Bronchial epithelial cell (primary cell): ENCODE measurements around the gene MYH11. TPM values are rescaled to one million over a fixed set of nuclear protein-coding genes. Genes with fewer than 3 reads are reported as not detected.
A peak's percentile ranks its signal among the peaks of the same experiment; 100 is the strongest.

ENCODE experiments used
- DNase-seq: peaks from one replicate; pipeline ENCODE4 v3.0.0-alpha.2; 2010; ENCODE audit warnings: low read depth
- FAIRE-seq: peaks from 2 replicates; lab custom pipeline; 2011; peaks lifted over from hg19 to GRCh38; lab: Jason Lieb, UNC
- H3K27me3 ChIP-seq: 2 replicates; pipeline ENCODE4 v1.5.1; 2011; ENCODE audit warnings: low read length; ENCODE audit not compliant: control insufficient read depth, insufficient read depth
- H3K36me3 ChIP-seq: 2 replicates; pipeline ENCODE4 v1.5.1; 2011; ENCODE audit warnings: low read length; ENCODE audit not compliant: control insufficient read depth, insufficient read depth
- H3K4me3 ChIP-seq: 2 replicates; pipeline ENCODE4 v1.5.1; 2011; ENCODE audit warnings: mild to moderate bottlenecking, low read depth, low read length, control low read depth
- CTCF ChIP-seq: IDR thresholded peaks from 2 replicates; pipeline ENCODE4 v1.5.1; 2011; ENCODE audit warnings: mild to moderate bottlenecking, moderate library complexity, low read length, control low read depth, inconsistent platforms; ENCODE audit not compliant: insufficient read depth, severe bottlenecking
- total RNA-seq: library from RNA; depleted of rRNA; stranded (reverse); fragments of >200 nt; gene quantifications from 2 replicates; pipeline ENCODE4 v1.2.1, GENCODE V29; 2014

The MYH11 gene
- total RNA-seq, 1 donor from 2014 or later, result under 0.01 TPM

- DNase-seq (no peak), FAIRE-seq (no peak)
- TF ChIP-seq CTCF, result no peak
- no peaks in the 10 kb centered on the region for H3K36me3 ChIP-seq
- H3K27me3 ChIP-seq, result no peaks in the 10 kb centered on the region
- H3K4me3 ChIP-seq, result no peak overlapping the region
Observed at GRCh38 chr16:15772579-15773293, 84.1 kb downstream of the MYH11 start.

GRCh38 chr16:15771694-15772093, 85.1 kb downstream of the MYH11 start:
- H3K27me3 ChIP-seq, result no peaks in the 10 kb centered on the region
- no peaks in the 10 kb centered on the region for H3K36me3 ChIP-seq
- H3K4me3 ChIP-seq, result no peak overlapping the region
- DNase-seq, result no peak
- FAIRE-seq, result peak; percentile 43
- no peak for TF ChIP-seq CTCF

GRCh38 chr16:15770512-15770911, 86.3 kb downstream of the MYH11 start:
- no peak for TF ChIP-seq CTCF
- DNase-seq, result no peak
- no peaks in the 10 kb centered on the region for H3K27me3 ChIP-seq
- H3K4me3 ChIP-seq, result no peak overlapping the region
- FAIRE-seq, result no peak
- H3K36me3 ChIP-seq, result no peaks in the 10 kb centered on the region

DNA sequence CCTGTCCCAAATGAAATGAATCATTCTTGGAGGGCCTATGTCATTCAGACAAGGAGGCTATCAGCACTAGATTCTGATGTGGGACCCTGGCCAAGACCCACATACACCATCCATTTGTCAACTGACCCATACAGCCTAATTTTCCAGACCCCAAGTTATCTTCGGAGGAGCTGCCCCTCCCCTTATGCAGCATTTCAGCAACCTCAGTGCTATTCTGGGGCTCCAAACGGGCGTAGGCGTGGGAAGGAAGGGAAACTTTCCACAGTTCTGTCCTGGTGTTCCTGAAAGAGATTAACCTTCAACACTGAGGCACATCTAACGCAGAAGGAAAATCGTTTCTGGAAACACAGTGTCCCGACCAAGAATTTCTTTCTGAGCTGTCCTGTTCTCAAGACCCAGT, 86.7 kb downstream of the MYH11 start:
- no peak for TF ChIP-seq CTCF
- Histone ChIP-seq H3K4me3 (no peak overlapping the region), H3K36me3 (no peaks in the 10 kb centered on the region), H3K27me3 (no peaks in the 10 kb centered on the region)
- FAIRE-seq (no peak), DNase-seq (no peak)

DNA sequence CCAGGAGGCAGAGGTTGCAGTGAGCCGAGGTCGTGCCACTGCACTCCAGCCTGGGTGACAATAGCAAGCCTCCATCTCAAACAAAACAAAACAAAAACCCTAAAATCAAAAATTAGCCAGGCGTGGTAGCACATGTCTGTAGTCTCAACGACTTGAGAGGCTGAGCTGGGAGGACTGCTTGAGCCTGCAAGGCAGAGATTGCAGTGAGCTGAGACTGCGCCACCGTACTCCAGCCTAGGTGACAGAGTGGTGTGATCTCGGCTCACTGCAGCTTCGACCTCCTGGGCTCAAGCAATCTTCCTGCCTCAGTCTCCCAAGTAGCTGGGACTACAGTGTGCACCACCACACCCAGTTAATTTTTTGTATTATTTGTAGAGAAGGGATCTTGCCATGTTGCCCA, 87.6 kb downstream of the MYH11 start:
- Histone ChIP-seq H3K4me3 (no peak overlapping the region), H3K36me3 (no peaks in the 10 kb centered on the region), H3K27me3 (no peaks in the 10 kb centered on the region)
- FAIRE-seq (no peak), DNase-seq (no peak)
- TF ChIP-seq CTCF, result no peak

DNA sequence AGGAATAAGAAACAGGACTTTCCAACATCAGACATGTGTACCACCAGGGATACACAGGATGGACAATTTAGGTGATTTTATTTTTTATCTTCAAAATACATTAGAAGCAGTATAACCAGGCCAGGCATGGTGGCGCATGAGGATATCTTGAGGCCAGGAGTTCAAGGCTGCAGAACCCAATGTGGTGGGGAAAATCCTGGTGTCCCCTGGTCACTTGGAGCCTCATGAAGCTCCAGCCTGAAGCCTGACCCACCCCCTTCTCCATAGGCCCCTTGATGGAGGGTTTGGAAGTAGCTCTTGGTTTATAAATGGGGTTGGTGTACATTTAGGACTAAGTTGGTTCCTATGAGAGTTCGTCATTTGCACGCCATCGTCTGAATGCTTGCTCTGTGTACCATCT, 88.6 kb downstream of the MYH11 start:
- TF ChIP-seq CTCF, result no peak
- DNase-seq (no peak), FAIRE-seq (no peak)
- no peaks in the 10 kb centered on the region for H3K36me3 ChIP-seq
- no peaks in the 10 kb centered on the region for H3K27me3 ChIP-seq
- H3K4me3 ChIP-seq, result no peak overlapping the region
